Anterior cingulate cortex (tissue), 58 donors: ENCODE measurements around the gene CBFA2T2.
"Not testable (repeated sequence)": the region's sequence is repeated elsewhere in the genome, so short reads cannot be mapped to it uniquely, and the experiment has no call there.

ENCODE experiments used
- DNase-seq, 58 donors: peaks; one replicate each; lab custom pipeline; 2025; lab: John Stamatoyannopoulos, UW

The CBFA2T2 gene

DNA sequence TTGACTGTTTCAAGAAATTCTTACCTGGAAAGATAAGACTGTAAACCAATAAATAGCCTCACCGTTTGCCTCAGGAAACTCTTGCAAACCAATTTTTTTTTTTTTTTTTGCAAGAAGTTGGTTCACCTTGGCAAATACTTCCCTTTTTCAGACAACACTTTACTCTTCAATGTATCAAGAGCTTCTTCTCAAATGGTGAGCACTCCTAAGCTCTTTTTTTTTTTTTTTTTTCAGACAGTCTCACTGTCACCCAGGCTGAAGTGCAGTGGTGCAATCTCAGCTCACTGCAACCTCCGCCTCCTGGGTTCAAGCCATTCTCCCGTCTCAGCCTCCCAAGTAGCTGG, 23.6 kb upstream of the CBFA2T2 start:
- DNase-seq: no peak

DNA sequence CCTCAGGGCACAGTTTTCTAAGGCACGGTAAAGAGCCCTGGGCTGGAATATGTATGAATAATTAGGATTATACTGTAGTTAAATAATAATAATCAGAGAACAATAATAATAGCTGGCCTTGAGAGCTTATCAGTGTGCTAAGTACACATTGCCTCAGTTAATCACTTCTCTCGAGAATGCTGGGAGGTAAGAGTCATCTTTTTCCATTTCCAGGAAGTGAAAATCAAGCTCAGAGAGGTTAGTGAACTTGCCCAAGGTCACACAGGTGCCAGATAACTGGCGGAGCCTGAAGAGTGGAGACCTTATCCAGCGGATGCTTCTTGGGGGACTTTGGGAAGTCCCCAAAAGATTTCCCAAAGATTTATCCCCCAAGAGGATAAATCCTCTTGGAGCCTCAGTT, 19.4 kb upstream of the CBFA2T2 start:
- DNase-seq: no peak

DNA sequence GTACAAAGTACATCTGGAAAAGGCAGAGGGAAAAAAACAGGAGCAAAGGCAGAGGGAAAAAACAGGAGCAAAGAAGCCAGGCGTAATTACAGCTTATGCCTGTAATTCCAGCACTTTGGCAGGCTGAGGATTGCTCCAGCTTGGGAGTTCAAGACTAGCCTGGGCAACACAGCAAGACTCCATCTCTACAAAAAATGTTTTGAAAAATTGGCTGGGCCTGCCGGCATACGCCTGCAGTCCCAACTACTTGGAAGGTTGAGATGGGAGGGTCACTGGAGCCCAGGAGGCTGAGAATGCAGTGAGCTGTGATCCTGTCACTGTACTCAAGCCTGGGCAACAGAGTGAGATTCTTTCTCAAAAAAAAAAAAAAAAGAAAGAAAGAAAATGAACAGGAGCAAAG, 19.0 kb upstream of the CBFA2T2 start:
- DNase-seq: no peak

DNA sequence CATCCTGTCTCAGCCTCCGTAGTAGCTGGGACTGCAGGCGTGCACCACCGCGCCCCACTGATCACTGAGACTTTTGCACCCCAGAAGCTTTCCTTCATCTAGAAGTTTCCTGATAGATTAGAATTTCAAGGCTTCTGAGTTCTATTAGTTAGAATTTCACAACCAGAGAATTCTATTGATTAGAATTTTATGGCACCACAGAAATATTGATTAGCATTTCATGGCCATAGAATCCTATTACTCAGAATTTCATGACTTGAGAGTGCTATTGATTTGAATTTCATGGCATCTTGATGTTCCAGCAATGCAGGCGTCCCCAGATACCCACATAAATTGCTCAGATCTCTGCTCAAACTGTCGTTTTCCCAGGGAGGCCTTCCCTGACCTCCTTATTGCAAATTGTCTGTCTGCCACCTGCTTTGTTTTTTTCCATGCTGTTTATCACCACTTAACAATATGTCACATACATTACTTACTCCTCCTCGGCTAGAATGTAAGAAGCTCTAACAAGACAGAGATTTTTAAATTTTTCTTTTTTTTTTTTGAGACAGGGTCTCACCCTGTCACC, 16.9 kb upstream of the CBFA2T2 start:
- DNase-seq: no peak

DNA sequence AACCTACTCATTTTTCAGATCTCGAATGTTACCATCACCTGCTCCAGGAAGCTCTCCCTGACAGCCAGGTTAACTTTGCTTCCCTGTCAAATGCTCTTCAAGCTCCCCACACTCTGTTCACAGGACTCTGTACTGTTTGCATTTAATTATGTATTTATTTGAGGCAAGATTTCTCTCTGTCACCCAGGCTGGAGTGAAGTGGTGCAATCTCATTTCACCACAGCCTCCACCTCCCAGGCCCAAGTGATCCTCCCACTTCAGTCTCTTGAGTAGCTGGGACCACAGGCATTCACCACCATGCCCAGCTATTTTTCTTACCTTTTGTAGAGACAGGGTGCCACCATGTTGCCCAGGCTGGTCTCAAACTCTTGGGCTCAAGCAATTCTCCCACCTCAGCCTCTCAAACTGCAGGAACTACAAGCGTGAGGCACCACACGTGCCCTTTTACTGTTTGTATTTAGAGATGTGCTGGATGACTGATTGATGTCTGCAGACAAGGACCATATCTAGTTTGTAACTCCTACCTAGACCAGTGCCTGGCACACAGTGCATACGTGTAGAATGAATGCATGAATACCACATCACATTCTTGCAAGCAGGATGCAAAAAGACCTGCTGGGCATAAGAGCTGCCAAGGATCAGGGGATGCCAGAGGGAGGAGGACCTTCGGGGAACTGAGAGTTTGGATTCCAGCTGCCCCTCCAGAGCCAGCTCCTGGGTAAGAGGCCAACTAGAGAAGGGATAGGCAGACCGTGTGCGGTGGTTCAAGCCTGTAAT, 15.6 kb upstream of the CBFA2T2 start:
- DNase-seq: peak in 1 of 58 donors; percentile 1

DNA sequence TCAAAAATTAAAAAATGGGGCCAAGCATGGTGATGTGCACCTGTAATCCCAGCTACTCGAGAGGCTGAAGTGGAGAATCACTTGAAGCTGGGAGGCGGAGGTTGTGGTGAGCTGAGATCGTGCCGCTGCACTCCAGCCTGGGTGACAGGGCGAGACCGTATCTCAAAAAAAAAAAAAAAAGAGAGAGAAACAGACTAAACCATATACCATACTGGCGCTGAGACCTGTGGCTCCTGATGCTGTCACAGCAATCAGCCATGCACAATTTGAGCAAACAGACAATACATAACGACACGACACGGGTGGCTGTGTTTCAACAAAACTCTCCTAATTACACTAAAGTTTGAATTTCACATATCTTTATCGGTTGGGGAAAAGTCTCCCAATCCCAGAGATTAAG, 14.9 kb upstream of the CBFA2T2 start:
- DNase-seq: no peak

DNA sequence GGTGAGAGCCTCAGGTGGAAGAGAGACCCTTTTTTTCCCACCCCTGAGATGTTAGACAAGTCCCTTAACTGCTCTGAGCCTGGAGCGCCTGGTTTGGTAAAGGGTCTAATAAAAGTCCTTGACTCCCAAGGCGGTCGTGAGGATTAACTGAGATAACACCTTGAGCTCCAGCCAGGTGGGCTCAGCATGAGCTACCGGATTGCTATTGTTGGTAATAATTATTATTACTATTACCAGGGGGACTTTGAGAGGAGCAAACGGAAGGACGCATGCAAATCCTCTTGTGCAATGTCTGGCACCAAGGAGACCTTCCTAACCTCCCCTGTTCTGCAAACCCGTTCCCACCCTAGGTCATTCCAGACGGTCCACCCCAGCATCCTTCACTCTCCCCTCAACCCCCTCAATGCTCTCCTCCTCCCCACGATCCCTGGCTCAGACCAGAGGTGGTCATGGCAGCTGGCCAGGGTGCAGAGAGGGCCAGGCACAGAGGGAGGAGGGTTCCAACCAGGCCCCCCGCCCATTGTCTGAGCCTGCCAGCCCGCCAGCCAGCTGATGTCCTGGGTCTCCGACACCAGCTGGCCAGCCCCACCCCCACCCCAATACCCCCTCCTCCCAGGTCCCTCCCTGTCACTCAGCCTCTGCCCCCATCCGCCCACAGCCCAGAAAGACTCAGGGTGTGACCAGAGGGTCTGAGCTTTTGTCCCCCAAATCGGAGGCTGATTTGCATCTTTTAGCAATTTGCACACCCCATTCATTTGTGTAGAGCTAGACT, 14.3 kb upstream of the CBFA2T2 start:
- peak in 3 of 58 donors; percentile 4 to 29 (median 12) for DNase-seq

DNA sequence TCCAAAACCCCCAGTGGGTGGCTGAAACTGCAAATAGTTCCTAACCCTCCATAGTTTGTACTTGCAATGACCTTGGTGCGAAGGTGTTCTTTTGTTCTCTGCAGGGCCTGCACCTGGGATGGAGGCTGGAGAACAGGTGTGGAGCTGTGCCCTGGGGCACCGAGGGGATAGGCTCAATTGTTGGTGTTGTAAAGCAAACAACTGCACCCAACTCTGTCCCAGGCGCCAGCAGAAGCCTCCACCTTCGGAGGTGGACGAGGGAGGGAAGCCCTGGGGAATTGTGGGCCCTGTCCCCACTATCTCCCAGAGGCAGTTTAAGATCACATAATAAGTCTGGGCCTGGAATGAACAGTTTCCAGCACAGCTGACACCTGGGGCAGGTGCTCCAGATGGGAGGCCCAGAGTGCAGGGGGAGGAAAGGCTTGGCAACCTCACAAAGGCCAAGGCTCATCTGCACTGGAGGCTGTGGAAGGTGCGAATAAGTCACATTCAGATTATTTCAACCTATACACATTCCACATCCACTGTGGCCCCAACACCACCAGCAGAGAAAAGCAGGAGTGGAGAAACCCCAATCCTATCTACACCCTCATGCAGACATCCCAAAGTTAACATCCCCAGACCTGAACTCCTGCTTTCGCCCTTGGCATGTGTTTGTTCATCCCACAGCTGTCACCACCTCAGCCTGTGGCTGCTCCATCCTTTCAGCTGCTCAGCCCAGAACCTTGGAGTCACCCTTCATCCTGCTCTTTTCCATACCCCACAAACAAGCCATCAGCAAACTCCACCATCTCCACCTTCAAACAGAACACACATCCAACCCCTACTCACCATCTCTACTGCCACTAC, 12.3 kb upstream of the CBFA2T2 start:
- DNase-seq: no peak

DNA sequence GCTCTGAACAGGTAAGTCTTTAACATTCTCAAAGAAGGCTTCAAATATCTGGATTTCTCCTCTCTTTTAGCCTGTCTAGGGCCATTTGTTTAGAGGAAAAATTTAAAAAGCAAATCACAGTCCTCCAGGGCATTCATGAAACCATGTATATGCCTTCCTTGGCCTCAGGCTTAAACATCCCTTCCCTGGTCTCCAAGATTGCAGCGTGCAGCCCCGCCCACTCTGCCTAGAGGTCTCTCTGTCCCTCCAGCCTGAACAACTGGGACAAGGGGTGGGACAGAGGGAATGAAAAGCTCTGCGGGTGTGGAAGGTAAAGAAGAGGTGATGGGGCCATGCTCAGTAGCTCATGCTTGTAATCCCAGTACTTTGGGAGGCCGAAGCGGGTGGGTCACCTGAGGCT, 9.8 kb upstream of the CBFA2T2 start:
- DNase-seq: no peak

DNA sequence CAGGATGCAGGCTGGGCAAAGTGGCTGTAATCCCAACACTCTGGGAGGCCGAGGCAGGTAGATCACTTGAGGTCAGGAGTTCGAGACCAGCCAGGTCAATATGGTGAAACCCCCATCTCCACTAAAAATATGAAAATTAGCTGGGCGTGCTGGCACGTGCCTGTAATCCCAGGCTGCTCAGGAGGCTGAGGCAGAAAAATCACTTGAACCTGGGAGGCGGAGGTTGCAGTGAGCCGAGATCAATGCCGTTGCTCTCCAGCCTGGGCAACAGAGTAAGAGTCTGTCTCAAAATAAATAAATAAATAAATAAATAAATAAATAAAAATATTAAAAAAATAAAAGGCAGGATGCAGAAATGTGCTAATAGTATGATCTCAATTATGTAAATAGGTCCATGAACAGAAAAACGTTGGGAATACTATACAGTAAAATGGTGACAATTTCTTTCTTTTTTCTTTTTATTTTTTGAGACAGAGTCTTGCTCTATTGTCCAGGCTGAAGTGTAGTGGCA, 8.4 kb upstream of the CBFA2T2 start:
- DNase-seq: no peak

DNA sequence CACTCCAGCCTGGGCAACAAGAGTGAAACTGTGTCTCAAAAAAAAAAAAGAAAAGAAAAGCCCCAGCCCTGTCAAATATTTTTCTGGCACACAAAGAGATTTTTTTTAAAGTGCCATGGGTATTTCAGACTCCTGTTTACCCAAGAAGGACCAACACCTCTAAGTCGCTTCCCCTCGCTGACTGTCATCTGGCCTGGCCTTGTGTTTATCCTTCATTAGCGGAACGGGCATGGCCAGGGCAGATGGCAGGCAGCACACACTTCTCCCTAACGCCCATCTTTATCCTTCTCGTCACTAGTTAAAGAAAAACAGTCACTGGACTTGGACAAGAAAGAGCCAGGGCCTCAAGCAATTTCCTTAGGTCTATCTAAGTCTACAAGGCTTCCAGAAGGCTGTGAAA, 7.3 kb upstream of the CBFA2T2 start:
- no peak for DNase-seq

DNA sequence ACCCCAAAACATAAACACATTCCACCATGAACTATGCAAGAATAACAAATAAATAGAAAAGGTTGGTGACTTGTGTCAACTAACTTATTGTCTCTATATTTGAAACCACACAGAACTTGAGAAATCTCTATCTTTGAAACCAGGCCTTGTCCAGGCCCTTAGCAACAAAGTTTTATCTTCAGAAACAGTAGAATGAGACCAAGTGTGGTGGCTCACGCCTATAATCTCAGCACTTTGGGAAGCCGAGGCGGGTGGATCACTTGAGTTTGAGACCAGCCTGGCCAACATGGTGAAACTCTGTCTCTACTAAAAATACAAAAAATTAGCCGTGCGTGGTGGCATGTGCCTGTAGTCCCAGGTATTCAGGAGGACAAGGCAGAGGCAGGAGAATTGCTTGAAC, 6.7 kb upstream of the CBFA2T2 start:
- not testable (repeated sequence) for DNase-seq

DNA sequence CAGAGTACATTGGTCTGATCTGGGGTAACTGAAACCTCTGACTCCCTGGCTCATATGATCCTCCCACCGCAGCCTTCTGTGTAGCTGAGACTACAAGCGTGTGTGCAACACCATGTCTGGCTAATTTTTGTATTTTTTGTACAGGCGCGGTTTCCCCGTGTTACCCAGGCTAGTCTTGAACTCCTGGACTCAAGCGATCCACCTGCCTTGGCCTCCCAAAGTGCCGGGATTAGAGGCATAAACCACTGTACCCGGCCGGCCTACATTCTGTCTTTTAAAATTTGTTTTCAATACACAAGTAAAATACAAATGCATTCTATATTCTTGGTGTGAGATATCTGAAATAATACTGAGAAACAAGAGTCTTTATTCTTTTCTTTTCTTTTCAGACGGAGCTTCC, 1.7 kb upstream of the CBFA2T2 start:
- DNase-seq: no peak

DNA sequence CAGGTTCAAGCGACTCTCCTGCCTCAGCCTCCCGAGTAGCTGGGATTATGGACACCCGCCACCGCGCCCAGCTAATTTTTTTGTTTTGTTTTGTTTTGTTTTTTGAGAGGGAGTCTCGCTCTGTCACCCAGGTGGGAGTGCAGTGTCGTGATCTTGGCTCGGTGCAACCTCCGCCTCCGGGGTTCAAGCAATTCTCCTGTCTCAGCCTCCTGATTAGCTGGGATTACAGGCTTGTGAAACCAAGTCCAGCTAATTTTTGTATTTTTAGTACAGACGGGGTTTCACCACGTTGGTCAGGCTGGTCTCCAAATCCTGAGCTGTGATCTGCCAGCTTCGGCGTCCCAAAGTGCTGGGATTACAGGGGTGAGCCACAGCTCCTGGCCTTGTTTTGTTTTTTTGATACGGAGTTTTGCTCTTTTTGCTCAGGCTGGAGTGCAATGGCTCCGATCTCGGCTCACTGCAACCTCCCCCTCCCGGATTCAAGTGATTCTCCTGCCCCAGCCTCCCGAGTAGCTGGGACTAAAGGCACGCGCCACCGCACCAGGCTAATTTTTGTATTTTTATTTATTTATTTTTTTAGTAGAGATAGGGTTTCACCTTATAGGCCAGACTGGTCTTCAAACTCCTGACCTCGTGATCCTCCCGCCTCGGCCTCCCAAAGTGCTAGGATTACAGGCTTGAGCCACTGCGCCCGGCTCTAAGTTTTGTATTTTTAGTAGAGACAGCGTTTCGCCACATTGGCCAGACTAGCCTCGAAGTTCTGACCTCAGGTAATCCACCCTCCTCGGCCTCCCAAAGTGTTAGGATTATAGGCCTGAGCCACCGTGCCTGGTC, 1.0 kb upstream of the CBFA2T2 start:
- not testable (repeated sequence) for DNase-seq

DNA sequence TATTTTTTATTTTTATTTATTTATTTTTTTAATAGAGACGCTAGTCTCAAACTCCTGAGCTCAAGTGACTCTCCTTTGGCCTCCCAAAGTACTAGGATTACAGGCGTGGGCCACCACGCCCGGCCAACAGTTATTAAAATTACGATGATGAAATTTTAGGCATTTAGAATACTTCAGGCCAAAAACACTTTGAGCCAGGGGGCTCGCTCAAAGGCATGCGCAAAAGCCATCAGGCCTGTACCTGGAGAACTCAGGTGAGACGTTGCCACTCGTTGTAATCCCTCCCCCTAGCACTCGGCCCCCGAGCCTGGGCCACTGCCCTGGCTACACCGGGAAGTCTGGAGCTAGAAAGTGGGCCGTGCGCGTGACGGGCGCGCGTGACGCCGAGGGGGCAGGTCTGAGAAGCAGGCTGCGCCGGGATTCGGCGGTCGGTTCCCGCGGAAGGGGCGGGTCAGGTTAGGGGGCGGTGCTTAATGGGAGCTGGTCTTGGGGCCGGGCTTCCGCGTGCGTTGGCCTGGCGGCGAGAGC, 337 bp upstream of the CBFA2T2 start:
- peak; percentile 82 to 99 (median 98) for DNase-seq

DNA sequence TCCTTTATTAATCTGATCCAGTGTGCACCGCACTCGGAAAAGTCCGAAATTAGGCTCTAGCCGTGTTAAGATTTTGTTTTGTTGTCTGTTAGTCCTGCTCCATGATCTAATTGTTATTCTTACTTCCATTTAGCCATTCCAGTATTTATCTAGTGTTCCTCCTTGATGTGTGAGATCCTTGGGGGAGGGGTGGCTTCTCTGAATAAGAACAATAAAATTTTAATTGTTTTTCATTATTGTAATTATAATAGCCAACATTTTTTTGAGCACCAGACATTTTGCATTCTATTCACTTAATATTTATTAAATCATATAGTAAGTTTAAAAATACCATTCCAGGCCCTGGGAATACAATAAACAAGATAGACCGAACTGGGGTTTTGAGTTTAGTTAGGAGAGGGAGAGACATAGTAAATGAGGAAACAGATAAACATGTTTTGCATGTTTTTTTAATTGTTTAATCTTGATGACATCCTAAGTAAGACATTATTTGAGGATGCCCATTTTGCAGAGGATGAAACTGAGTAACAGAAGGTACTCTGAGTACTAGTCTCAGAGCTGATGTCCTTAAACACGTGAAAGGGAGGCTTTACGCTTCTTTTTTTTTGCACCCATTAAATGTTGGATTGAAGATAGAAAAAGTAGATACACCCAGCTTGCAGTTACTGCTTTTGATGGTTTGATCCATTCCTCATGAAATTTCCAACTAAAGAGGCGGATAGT, 1.2 kb downstream of the CBFA2T2 start:
- DNase-seq: no peak

DNA sequence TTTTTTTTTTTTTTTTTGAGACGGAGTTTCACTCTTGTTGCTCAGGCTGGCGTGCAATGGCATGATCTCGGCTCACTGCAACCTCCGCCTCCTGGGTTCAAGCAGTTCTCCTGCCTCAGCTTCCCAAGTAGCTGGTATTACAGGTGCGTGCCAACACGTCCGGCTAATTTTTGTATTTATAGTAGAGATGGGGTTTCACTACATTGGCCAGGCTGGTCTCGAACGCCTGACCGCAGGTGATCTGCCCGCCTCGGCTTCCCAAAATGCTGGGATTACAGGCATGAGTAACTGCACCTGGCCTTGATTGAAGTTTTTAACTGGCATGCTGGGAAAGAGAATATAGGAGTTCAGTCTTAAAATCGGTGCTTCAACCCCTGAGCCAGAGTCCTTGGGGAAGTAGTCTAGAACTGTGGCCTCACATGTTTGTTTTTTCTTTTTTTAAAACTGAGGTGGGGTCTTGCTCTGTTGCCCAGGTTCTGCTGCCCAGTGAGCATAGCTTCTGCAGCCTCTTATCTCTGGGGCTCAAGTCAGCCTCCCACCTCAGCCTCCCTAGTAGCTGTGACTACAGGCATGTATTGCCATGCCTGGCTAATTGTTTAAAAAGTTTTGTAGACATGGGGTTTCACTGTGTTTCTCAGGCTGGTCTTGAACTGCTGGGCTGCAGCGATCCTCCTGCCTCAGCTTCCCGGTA, 3.3 kb downstream of the CBFA2T2 start:
- DNase-seq: no peak

DNA sequence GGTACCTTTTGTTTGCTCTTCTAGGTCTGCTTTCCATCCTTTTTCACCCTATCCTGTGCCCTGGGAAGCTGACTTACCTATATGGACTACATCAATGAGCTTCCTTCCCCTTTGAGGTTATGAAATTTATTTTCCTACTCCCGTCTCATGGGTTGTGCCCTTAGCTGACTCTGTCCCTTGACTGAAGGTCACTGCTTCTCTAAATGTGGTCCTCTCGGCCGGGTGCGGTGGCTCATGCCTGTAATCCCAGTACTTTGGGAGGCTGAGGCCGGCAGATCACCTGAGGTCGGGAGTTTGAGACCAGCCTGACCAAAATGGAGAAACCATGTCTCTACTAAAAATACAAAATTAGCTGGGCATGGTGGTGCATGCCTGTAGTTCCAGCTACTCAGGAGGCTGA, 6.9 kb downstream of the CBFA2T2 start:
- not testable (repeated sequence) for DNase-seq
